IMR-90 (cell line): ENCODE data around the gene LRRC8B.

Experiments
- BHLHE40 ChIP-seq: fragments of 150-350 bp; IDR thresholded peaks from 2 replicates; pipeline ENCODE4 v1.6.1; 2016; ENCODE audit warnings: mild to moderate bottlenecking, low read depth, low read length
- CTCF ChIP-seq: conservative IDR thresholded peaks from 2 replicates; pipeline ENCODE4 v1.5.1; 2012; ENCODE audit warnings: mild to moderate bottlenecking, low read depth, low read length, improper control_type of control experiment

- TF ChIP-seq BHLHE40 (no peak), CTCF (no peak)
Observed at GRCh38 chr1:89565521-89565920, 40.9 kb downstream of the LRRC8B start.
